Panc1 (cell line): ENCODE results near the gene NAT10. TPM values are rescaled to one million over a fixed set of nuclear protein-coding genes. Genes with fewer than 3 reads are reported as not detected.
A peak's percentile ranks its signal among the peaks of the same experiment; 100 is the strongest.

Experiments
- ATAC-seq: fragments of 200-7000 bp; cut with Tn5 transposase; 2 replicates; pipeline ENCODE4 v1.9.1; 2020; ENCODE audit warnings: mild to moderate bottlenecking, moderate library complexity
- BruUV-seq: library from RNA; stranded (reverse); fragments of 400-500 nt; replicated peaks from 2 replicates; lab custom pipeline; 2021; lab: Mats Ljungman, UMichigan
- CTCF ChIA-PET: fragments of 300-600 bp; sonication (Branson Sonifier 250); formaldehyde crosslinking; loops from one replicate; lab custom pipeline; 2022; ENCODE audit warnings: antibody characterized with exemption; lab: Charles Lee
- POLR2A ChIA-PET: fragments of 300-600 bp; sonication (Branson Sonifier 250); formaldehyde crosslinking; loops from one replicate; lab custom pipeline; 2022; ENCODE audit warnings: antibody characterized with exemption; lab: Charles Lee
- DNase-seq: peaks from one replicate; pipeline ENCODE4 v3.0.0-alpha.2; 2010; ENCODE audit warnings: low read depth, low spot score
- H3K27ac ChIP-seq: 2 replicates; pipeline ENCODE4 v1.5.1; 2011; ENCODE audit warnings: mild to moderate bottlenecking, low read length, inconsistent platforms
- H3K27me3 ChIP-seq: fragments of 200-500 bp; sonication (Bioruptor generic); 2 replicates; pipeline ENCODE4 v1.6.0; 2014; ENCODE audit warnings: low read length, inconsistent platforms; ENCODE audit not compliant: control insufficient read depth, insufficient read depth
- H3K36me3 ChIP-seq: fragments of 200-500 bp; sonication (Bioruptor generic); 2 replicates; pipeline ENCODE4 v1.5.1; 2014; ENCODE audit warnings: inconsistent platforms, mild to moderate bottlenecking, low read length, moderate library complexity; ENCODE audit not compliant: control insufficient read depth, insufficient read depth
- H3K4me1 ChIP-seq: 2 replicates; pipeline ENCODE4 v1.5.1; 2011; ENCODE audit warnings: inconsistent platforms, mild to moderate bottlenecking, low read length, moderate library complexity; ENCODE audit not compliant: control insufficient read depth, insufficient read depth
- H3K4me3 ChIP-seq, 2 experiments: 2 replicates each; pipeline ENCODE4 v1.5.1; 2011 to 2012; ENCODE audit warnings: low read depth in 2 of 2, low read length in 2 of 2, mild to moderate bottlenecking in 2 of 2, inconsistent platforms in 1 of 2, moderate library complexity in 1 of 2
- H3K9me3 ChIP-seq: fragments of 200-500 bp; sonication (Bioruptor generic); 2 replicates; pipeline ENCODE4 v1.5.1; 2014; ENCODE audit warnings: low read depth, mild to moderate bottlenecking, inconsistent platforms, low read length, moderate library complexity; ENCODE audit not compliant: control insufficient read depth, insufficient read depth
- POLR2AphosphoS5 ChIP-seq: IDR thresholded peaks from 2 replicates; pipeline ENCODE4 v1.6.1; 2012; ENCODE audit warnings: mild to moderate bottlenecking, low read depth, low read length, moderate library complexity
- SIN3A ChIP-seq: IDR thresholded peaks from 2 replicates; pipeline ENCODE4 v1.6.1; 2012; ENCODE audit warnings: low read depth, mild to moderate bottlenecking, low read length, moderate library complexity, borderline replicate concordance; ENCODE audit not compliant: insufficient read depth
- TCF7L2 ChIP-seq: IDR thresholded peaks from 2 replicates; pipeline ENCODE4 v1.6.1; 2011; ENCODE audit warnings: mild to moderate bottlenecking, low read depth, low read length, inconsistent platforms
- in situ Hi-C: cut with HindIII; loops from 2 replicates; pipeline ENCODE4 v1.10.0; 2016; ENCODE audit warnings: low sequenced_read_pairs, low pct_unique_long_range_greater_than_20kb
- intact Hi-C: fragments of 100-400 bp; cut with micrococcal nuclease; formaldehyde crosslinking; loops from one replicate; pipeline ENCODE4 v1.10.0; 2022; ENCODE audit not compliant: unreplicated experiment
- total RNA-seq: library from RNA; stranded (reverse); gene quantifications from one replicate; pipeline ENCODE4 v1.2.1, GENCODE V29; 2021; ENCODE audit not compliant: unreplicated experiment
- TF ChIP-seq, protein P1 (sequence below), 2 experiments: IDR thresholded peaks; 2 replicates each; pipeline ENCODE4 v1.6.1; 2011 to 2012; ENCODE audit warnings: low read depth in 2 of 2, control low read depth in 1 of 2, low read length in 1 of 2, mild to moderate bottlenecking in 1 of 2, moderate library complexity in 1 of 2; ENCODE audit not compliant: insufficient read depth in 1 of 2
- TF ChIP-seq, protein P2 (sequence below): fragments of 450-650 bp; IDR thresholded peaks from 2 replicates; pipeline ENCODE4 v1.5.1; 2017; ENCODE audit warnings: mild to moderate bottlenecking

The NAT10 gene
- total RNA-seq, 1 experiment from 2014 or later: 64.9 TPM

DNA sequence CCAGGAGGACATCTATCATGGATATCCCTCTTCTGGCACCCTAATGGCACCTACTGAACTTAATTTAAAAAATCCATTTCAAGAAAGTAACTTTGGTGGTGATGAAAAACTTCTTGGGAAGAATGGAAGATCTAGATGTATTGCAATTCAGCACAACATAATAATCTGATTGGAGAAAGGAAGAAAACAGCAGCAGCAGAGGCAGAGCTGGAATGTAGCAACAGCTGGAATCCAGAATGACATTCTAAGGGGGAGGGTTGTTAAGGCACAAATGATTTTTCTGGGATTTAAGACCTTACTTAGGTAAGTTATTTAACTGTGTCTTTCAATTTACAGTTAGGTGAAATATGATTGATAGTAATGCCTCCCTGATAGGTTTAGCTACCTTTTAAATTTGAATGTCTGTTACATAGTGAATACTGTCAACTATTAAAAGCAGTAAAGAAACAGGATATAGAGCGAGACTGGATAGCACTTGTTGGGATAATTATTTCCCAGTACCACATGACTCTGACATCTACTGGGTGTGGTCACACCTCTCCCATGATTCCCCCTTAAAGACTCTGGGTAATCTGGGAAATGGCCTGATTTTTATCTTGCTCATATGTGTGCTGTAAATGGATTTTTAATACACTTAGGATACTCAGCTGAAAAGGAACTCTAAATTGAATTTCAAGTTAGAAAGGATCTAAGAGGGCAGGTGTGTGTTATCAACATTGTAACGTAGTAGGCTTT lies 42.2 kb upstream of the NAT10 start:
- TF ChIP-seq, protein P1, sequence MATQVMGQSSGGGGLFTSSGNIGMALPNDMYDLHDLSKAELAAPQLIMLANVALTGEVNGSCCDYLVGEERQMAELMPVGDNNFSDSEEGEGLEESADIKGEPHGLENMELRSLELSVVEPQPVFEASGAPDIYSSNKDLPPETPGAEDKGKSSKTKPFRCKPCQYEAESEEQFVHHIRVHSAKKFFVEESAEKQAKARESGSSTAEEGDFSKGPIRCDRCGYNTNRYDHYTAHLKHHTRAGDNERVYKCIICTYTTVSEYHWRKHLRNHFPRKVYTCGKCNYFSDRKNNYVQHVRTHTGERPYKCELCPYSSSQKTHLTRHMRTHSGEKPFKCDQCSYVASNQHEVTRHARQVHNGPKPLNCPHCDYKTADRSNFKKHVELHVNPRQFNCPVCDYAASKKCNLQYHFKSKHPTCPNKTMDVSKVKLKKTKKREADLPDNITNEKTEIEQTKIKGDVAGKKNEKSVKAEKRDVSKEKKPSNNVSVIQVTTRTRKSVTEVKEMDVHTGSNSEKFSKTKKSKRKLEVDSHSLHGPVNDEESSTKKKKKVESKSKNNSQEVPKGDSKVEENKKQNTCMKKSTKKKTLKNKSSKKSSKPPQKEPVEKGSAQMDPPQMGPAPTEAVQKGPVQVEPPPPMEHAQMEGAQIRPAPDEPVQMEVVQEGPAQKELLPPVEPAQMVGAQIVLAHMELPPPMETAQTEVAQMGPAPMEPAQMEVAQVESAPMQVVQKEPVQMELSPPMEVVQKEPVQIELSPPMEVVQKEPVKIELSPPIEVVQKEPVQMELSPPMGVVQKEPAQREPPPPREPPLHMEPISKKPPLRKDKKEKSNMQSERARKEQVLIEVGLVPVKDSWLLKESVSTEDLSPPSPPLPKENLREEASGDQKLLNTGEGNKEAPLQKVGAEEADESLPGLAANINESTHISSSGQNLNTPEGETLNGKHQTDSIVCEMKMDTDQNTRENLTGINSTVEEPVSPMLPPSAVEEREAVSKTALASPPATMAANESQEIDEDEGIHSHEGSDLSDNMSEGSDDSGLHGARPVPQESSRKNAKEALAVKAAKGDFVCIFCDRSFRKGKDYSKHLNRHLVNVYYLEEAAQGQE (IDR thresholded peaks at IDR 0.05; ENCODE audit: insufficient read depth in 1 of 2, low read depth in 2 of 2, low read length in 1 of 2): no peak
- no peak for TF ChIP-seq TCF7L2
- TF ChIP-seq, protein P2, sequence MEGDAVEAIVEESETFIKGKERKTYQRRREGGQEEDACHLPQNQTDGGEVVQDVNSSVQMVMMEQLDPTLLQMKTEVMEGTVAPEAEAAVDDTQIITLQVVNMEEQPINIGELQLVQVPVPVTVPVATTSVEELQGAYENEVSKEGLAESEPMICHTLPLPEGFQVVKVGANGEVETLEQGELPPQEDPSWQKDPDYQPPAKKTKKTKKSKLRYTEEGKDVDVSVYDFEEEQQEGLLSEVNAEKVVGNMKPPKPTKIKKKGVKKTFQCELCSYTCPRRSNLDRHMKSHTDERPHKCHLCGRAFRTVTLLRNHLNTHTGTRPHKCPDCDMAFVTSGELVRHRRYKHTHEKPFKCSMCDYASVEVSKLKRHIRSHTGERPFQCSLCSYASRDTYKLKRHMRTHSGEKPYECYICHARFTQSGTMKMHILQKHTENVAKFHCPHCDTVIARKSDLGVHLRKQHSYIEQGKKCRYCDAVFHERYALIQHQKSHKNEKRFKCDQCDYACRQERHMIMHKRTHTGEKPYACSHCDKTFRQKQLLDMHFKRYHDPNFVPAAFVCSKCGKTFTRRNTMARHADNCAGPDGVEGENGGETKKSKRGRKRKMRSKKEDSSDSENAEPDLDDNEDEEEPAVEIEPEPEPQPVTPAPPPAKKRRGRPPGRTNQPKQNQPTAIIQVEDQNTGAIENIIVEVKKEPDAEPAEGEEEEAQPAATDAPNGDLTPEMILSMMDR: no peak
- no peak for TF ChIP-seq POLR2AphosphoS5
- Histone ChIP-seq H3K27me3 (no peaks in the 10 kb centered on the region), H3K4me3 (no peak overlapping the region), H3K9me3 (no peaks in the 10 kb centered on the region), H3K27ac (no peak overlapping the region), H3K4me1 (peaks cover 24% of the 10 kb centered on the region; the same call in 1 of the 2 replicates), H3K36me3 (peaks cover 18% of the 10 kb centered on the region)
- POLR2A ChIA-PET: interaction anchor here (0.7 kb wide), 1 partner anchor 110 kb away, joined by 6 read pairs; no protein-coding TSS in a partner anchor
- TSS peak; percentile 7 for BruUV-seq
- ATAC-seq: no peak
- no peak for DNase-seq
- intact Hi-C loops: no loop called here
- CTCF ChIA-PET: interaction anchor here (0.7 kb wide), 1 partner anchor 46 kb away, joined by 5 read pairs; no protein-coding TSS in a partner anchor
- in situ Hi-C loops: no loop called here

DNA sequence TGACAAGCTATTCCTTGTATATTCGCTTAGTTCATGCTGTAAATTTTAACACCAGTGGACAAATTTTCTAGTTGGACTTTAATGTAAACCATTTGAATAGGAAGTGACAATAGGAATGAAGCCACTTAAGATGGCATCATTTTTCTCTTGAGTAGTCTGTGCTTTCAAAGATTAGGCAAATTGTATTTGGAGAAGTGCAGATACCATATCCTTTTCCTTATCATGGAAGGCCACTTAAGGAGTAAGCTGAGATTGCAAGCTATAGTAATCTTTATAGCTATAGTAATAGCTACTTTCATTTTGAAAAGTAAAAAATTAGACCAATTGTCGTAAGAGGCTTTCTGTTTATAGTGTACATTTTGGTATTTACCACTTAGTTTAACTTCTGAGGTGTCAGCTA lies 41.1 kb upstream of the NAT10 start:
- H3K4me1 ChIP-seq: peaks cover 19% of the 10 kb centered on the region; the same call in 1 of the 2 replicates
- in situ Hi-C loops (no loop called here), intact Hi-C loops (no loop called here)
- no peak overlapping the region for H3K27ac ChIP-seq
- ATAC-seq (no peak), DNase-seq (no peak)
- POLR2A ChIA-PET: interaction anchor here (0.6 kb wide), 1 partner anchor 28 kb away, joined by 3 read pairs; no protein-coding TSS in a partner anchor
- CTCF ChIA-PET: no interaction called here
- no peak overlapping the region for H3K4me3 ChIP-seq
- H3K36me3 ChIP-seq: peaks cover 18% of the 10 kb centered on the region
- no peaks in the 10 kb centered on the region for H3K9me3 ChIP-seq
- BruUV-seq: no TSS peak
- no peak for TF ChIP-seq TCF7L2
- no peak for TF ChIP-seq POLR2AphosphoS5
- TF ChIP-seq, protein P1 (IDR thresholded peaks at IDR 0.05; ENCODE audit: insufficient read depth in 1 of 2, low read depth in 2 of 2, low read length in 1 of 2): no peak
- TF ChIP-seq SIN3A: no peak
- TF ChIP-seq, protein P2: no peak
- no peaks in the 10 kb centered on the region for H3K27me3 ChIP-seq
